HEK293 (cell line): Measurements from ENCODE around the gene LAMA4.

Experiments used
- MYNN ChIP-seq: fragments of 450-650 bp; formaldehyde crosslinking; IDR thresholded peaks from 2 replicates; pipeline ENCODE4 v1.5.1; 2016; ENCODE audit warnings: missing biosample characterization, missing genetic modification characterization, borderline replicate concordance
- OVOL3 ChIP-seq: fragments of 450-650 bp; formaldehyde crosslinking; IDR thresholded peaks from 2 replicates; pipeline ENCODE4 v1.5.1; 2016; ENCODE audit warnings: missing biosample characterization, missing genetic modification characterization
- PATZ1 ChIP-seq: fragments of 450-650 bp; formaldehyde crosslinking; IDR thresholded peaks from 2 replicates; pipeline ENCODE4 v1.5.1; 2016; ENCODE audit warnings: missing biosample characterization, missing genetic modification characterization
- RBAK ChIP-seq: fragments of 450-650 bp; formaldehyde crosslinking; IDR thresholded peaks from 2 replicates; pipeline ENCODE4 v1.5.1; 2016; ENCODE audit warnings: missing biosample characterization, missing genetic modification characterization
- SCRT1 ChIP-seq: fragments of 450-650 bp; formaldehyde crosslinking; IDR thresholded peaks from 2 replicates; pipeline ENCODE4 v1.5.1; 2016; ENCODE audit warnings: missing biosample characterization, missing genetic modification characterization, borderline replicate concordance
- TCF7L2 ChIP-seq: IDR thresholded peaks from 2 replicates; pipeline ENCODE4 v1.6.1; 2011; ENCODE audit warnings: low read depth, mild to moderate bottlenecking, inconsistent platforms, low read length, moderate library complexity, borderline replicate concordance
- TRIM28 ChIP-seq: IDR thresholded peaks from 2 replicates; pipeline ENCODE4 v1.6.1; 2011; ENCODE audit warnings: low read length, control low read depth, borderline replicate concordance
- TSHZ1 ChIP-seq: fragments of 450-650 bp; formaldehyde crosslinking; IDR thresholded peaks from 2 replicates; pipeline ENCODE4 v1.5.1; 2016; ENCODE audit warnings: missing biosample characterization, missing genetic modification characterization, borderline replicate concordance
- YY2 ChIP-seq: fragments of 450-650 bp; formaldehyde crosslinking; IDR thresholded peaks from 2 replicates; pipeline ENCODE4 v1.5.1; 2016; ENCODE audit warnings: missing biosample characterization, missing genetic modification characterization
- ZBTB8A ChIP-seq: fragments of 450-650 bp; formaldehyde crosslinking; IDR thresholded peaks from 2 replicates; pipeline ENCODE4 v1.5.1; 2016; ENCODE audit warnings: missing biosample characterization, missing genetic modification characterization
- ZFP3 ChIP-seq: fragments of 450-650 bp; formaldehyde crosslinking; IDR thresholded peaks from 2 replicates; pipeline ENCODE4 v1.5.1; 2016; ENCODE audit warnings: low read depth, missing biosample characterization, missing genetic modification characterization
- ZNF10 ChIP-seq: fragments of 450-650 bp; formaldehyde crosslinking; IDR thresholded peaks from 2 replicates; pipeline ENCODE4 v1.5.1; 2017; ENCODE audit warnings: missing biosample characterization, missing genetic modification characterization
- ZNF112 ChIP-seq: fragments of 450-650 bp; formaldehyde crosslinking; IDR thresholded peaks from 2 replicates; pipeline ENCODE4 v1.5.0; 2017; ENCODE audit warnings: missing biosample characterization, missing genetic modification characterization
- ZNF146 ChIP-seq: fragments of 450-650 bp; formaldehyde crosslinking; IDR thresholded peaks from 2 replicates; pipeline ENCODE4 v1.5.1; 2016; ENCODE audit warnings: missing biosample characterization, missing genetic modification characterization
- ZNF2 ChIP-seq: fragments of 450-650 bp; formaldehyde crosslinking; IDR thresholded peaks from 2 replicates; pipeline ENCODE4 v1.5.1; 2016; ENCODE audit warnings: missing biosample characterization, missing genetic modification characterization
- ZNF214 ChIP-seq: fragments of 450-650 bp; formaldehyde crosslinking; IDR thresholded peaks from 2 replicates; pipeline ENCODE4 v1.5.1; 2017; ENCODE audit warnings: missing biosample characterization, mild to moderate bottlenecking, missing genetic modification characterization, borderline replicate concordance
- ZNF221 ChIP-seq: fragments of 450-650 bp; formaldehyde crosslinking; IDR thresholded peaks from 2 replicates; pipeline ENCODE4 v1.5.1; 2017; ENCODE audit warnings: missing biosample characterization, missing genetic modification characterization, borderline replicate concordance
- ZNF24 ChIP-seq: fragments of 450-650 bp; formaldehyde crosslinking; IDR thresholded peaks from 2 replicates; pipeline ENCODE4 v1.5.1; 2016; ENCODE audit warnings: missing biosample characterization, missing genetic modification characterization
- ZNF274 ChIP-seq, 2 experiments: fragments of 200-500 bp in 1 of 2; fragments of 450-650 bp in 1 of 2; sonication (Bioruptor generic) in 1 of 2; formaldehyde crosslinking in 1 of 2; IDR thresholded peaks; 2 replicates each; pipeline versions ENCODE4 v1.5.1 to v1.6.1; 2014 to 2016; ENCODE audit warnings: borderline replicate concordance in 1 of 2, inconsistent platforms in 1 of 2, low read length in 1 of 2, missing biosample characterization in 1 of 2, missing genetic modification characterization in 1 of 2
- ZNF341 ChIP-seq: fragments of 450-650 bp; formaldehyde crosslinking; IDR thresholded peaks from 2 replicates; pipeline ENCODE4; 2016; ENCODE audit warnings: low read depth, missing biosample characterization, missing genetic modification characterization
- ZNF37A ChIP-seq: fragments of 450-650 bp; IDR thresholded peaks from 2 replicates; pipeline ENCODE4 v1.5.1; 2018; ENCODE audit warnings: missing biosample characterization, missing genetic modification characterization
- ZNF555 ChIP-seq: fragments of 450-650 bp; formaldehyde crosslinking; conservative IDR thresholded peaks from 2 replicates; pipeline ENCODE4 v1.5.1; 2017; ENCODE audit warnings: missing biosample characterization, mild to moderate bottlenecking, missing genetic modification characterization, inconsistent platforms
- ZNF560 ChIP-seq: fragments of 450-650 bp; formaldehyde crosslinking; IDR thresholded peaks from 2 replicates; pipeline ENCODE4 v1.5.1; 2017; ENCODE audit warnings: missing biosample characterization, missing genetic modification characterization, borderline replicate concordance
- ZNF596 ChIP-seq: fragments of 450-650 bp; IDR thresholded peaks from 2 replicates; pipeline ENCODE4 v1.5.0; 2018; ENCODE audit warnings: missing biosample characterization, mild to moderate bottlenecking, missing genetic modification characterization, moderate library complexity
- ZNF600 ChIP-seq: fragments of 450-650 bp; formaldehyde crosslinking; IDR thresholded peaks from 2 replicates; pipeline ENCODE4 v1.5.1; 2016; ENCODE audit warnings: missing biosample characterization, missing genetic modification characterization
- ZNF621 ChIP-seq: fragments of 450-650 bp; formaldehyde crosslinking; IDR thresholded peaks from 2 replicates; pipeline ENCODE4 v1.5.1; 2017; ENCODE audit warnings: missing biosample characterization, missing genetic modification characterization
- ZNF623 ChIP-seq: fragments of 450-650 bp; formaldehyde crosslinking; IDR thresholded peaks from 2 replicates; pipeline ENCODE4 v1.5.1; 2016; ENCODE audit warnings: missing biosample characterization, missing genetic modification characterization
- ZNF658 ChIP-seq: fragments of 450-650 bp; formaldehyde crosslinking; IDR thresholded peaks from 2 replicates; pipeline ENCODE4; 2016; ENCODE audit warnings: missing biosample characterization, missing genetic modification characterization
- ZNF701 ChIP-seq: fragments of 450-650 bp; formaldehyde crosslinking; IDR thresholded peaks from 2 replicates; pipeline ENCODE4 v1.5.1; 2016; ENCODE audit warnings: missing biosample characterization, missing genetic modification characterization
- ZNF76 ChIP-seq: fragments of 450-650 bp; formaldehyde crosslinking; IDR thresholded peaks from 2 replicates; pipeline ENCODE4; 2016; ENCODE audit warnings: low read depth, missing biosample characterization, missing genetic modification characterization, borderline replicate concordance
- ZNF768 ChIP-seq: fragments of 450-650 bp; formaldehyde crosslinking; IDR thresholded peaks from 2 replicates; pipeline ENCODE4 v1.5.1; 2018; ENCODE audit warnings: missing biosample characterization, mild to moderate bottlenecking, missing genetic modification characterization
- ZNF785 ChIP-seq: fragments of 450-650 bp; formaldehyde crosslinking; IDR thresholded peaks from 2 replicates; pipeline ENCODE4 v1.5.1; 2016; ENCODE audit warnings: missing biosample characterization, missing genetic modification characterization
- ZNF830 ChIP-seq: fragments of 450-650 bp; IDR thresholded peaks from 2 replicates; pipeline ENCODE4 v1.5.0; 2018; ENCODE audit warnings: missing biosample characterization, missing genetic modification characterization, low read depth, mild to moderate bottlenecking, moderate library complexity
- TF ChIP-seq, protein P1 (sequence below): fragments of 450-650 bp; formaldehyde crosslinking; IDR thresholded peaks from 2 replicates; pipeline ENCODE4 v1.5.1; 2016; ENCODE audit warnings: missing biosample characterization, missing genetic modification characterization
- TF ChIP-seq, protein P2 (sequence below): fragments of 450-650 bp; formaldehyde crosslinking; IDR thresholded peaks from 2 replicates; pipeline ENCODE4 v1.5.1; 2016; ENCODE audit warnings: missing biosample characterization, missing genetic modification characterization

The LAMA4 gene

DNA sequence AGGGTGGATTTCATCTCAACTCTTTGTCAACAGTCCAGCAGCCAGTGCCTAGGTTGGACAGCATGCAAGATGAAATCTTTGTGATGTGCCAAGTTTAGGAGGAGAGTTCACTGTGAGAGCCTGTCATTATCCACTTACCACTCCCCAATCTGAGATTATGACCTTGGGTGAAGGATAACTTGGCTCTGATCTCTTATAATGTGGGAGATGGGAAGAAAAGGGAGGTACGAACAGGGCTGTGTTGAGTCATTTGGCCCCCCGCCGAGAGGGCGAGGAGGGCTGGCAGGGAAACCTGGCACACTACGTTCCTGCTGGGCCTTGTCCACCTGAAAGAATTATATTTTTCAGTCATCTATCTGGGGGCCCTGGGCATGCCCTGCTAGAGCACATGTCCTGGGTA lies 35.8 kb downstream of the LAMA4 start (continued):
- TF ChIP-seq ZNF560 (tag by site-specific recombination) = no peak
- TF ChIP-seq ZNF600 (tag by site-specific recombination) = peak; percentile 64; the same call in 1 of the 2 replicates
- no peak for TF ChIP-seq ZNF274 (IDR thresholded peaks at IDR 0.05; ENCODE audit: low read length)
- no peak for TF ChIP-seq ZNF274 (tag by site-specific recombination; IDR thresholded peaks at IDR 0.05; ENCODE audit: borderline replicate concordance)
- TF ChIP-seq YY2 (tag by site-specific recombination) = no peak
- no peak for TF ChIP-seq ZNF768
- TF ChIP-seq MYNN (tag by site-specific recombination) = no peak
- TF ChIP-seq ZNF701 (tag by site-specific recombination) = no peak
- TF ChIP-seq ZNF221 (tag by site-specific recombination) = no peak
- no peak for TF ChIP-seq ZNF341 (tag by site-specific recombination)
- TF ChIP-seq RBAK (tag by site-specific recombination) = no peak
- no peak for TF ChIP-seq ZFP3 (tag by site-specific recombination)
- TF ChIP-seq ZNF76 (tag by site-specific recombination) = no peak
- no peak for TF ChIP-seq ZNF830 (tag by site-specific recombination)
- no peak for TF ChIP-seq ZNF2 (tag by site-specific recombination)
- TF ChIP-seq, protein P1, sequence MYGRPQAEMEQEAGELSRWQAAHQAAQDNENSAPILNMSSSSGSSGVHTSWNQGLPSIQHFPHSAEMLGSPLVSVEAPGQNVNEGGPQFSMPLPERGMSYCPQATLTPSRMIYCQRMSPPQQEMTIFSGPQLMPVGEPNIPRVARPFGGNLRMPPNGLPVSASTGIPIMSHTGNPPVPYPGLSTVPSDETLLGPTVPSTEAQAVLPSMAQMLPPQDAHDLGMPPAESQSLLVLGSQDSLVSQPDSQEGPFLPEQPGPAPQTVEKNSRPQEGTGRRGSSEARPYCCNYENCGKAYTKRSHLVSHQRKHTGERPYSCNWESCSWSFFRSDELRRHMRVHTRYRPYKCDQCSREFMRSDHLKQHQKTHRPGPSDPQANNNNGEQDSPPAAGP = peak; percentile 91
- TF ChIP-seq TCF7L2 = no peak
- no peak for TF ChIP-seq TSHZ1 (tag by site-specific recombination)
- peak; percentile 31; the same call in 1 of the 2 replicates for TF ChIP-seq ZBTB8A
- no peak for TF ChIP-seq ZNF621
- TF ChIP-seq ZNF112 = no peak
- no peak for TF ChIP-seq ZNF623 (tag by site-specific recombination)
- TF ChIP-seq TRIM28 = no peak
- no peak for TF ChIP-seq SCRT1 (tag by site-specific recombination)
- peak; percentile 90 for TF ChIP-seq ZNF24 (tag by site-specific recombination)
- no peak for TF ChIP-seq ZNF214 (tag by site-specific recombination)
- no peak for TF ChIP-seq ZNF596
- no peak for TF ChIP-seq ZNF555 (tag by site-specific recombination)
- no peak for TF ChIP-seq ZNF10 (tag by site-specific recombination)
- TF ChIP-seq OVOL3 = no peak
- TF ChIP-seq ZNF37A (tag by site-specific recombination) = no peak
- no peak for TF ChIP-seq ZNF785 (tag by site-specific recombination)
- no peak for TF ChIP-seq ZNF146 (tag by site-specific recombination)
- TF ChIP-seq, protein P2, sequence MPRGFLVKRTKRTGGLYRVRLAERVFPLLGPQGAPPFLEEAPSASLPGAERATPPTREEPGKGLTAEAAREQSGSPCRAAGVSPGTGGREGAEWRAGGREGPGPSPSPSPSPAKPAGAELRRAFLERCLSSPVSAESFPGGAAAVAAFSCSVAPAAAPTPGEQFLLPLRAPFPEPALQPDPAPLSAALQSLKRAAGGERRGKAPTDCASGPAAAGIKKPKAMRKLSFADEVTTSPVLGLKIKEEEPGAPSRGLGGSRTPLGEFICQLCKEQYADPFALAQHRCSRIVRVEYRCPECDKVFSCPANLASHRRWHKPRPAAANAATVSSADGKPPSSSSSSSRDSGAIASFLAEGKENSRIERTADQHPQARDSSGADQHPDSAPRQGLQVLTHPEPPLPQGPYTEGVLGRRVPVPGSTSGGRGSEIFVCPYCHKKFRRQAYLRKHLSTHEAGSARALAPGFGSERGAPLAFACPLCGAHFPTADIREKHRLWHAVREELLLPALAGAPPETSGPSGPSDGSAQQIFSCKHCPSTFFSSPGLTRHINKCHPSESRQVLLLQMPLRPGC (tag by site-specific recombination) = no peak
- peak; percentile 65 for TF ChIP-seq PATZ1 (tag by site-specific recombination)
- no peak for TF ChIP-seq ZNF658 (tag by site-specific recombination)
